Liver (tissue), 9 donors: Measurements from ENCODE around the gene DDX41. TPM values are rescaled to one million over a fixed set of nuclear protein-coding genes. Genes with fewer than 3 reads are reported as not detected.
A peak's percentile ranks its signal among the peaks of the same experiment; 100 is the strongest.

ENCODE experiments used
- DNase-seq: peaks from one replicate; pipeline ENCODE4 v3.0.0-alpha.2; 2017; ENCODE audit warnings: low spot score
- H3K27ac ChIP-seq, 2 donors: one replicate each; pipeline ENCODE4 v1.7.0; 2013; ENCODE audit warnings: inconsistent platforms in 2 of 2, low read length in 2 of 2, control low read depth in 1 of 2, low read depth in 1 of 2, mild to moderate bottlenecking in 1 of 2
- H3K27me3 ChIP-seq, 4 donors: one replicate each; pipeline versions ENCODE4 v1.6.1 to v1.7.0; 2013; ENCODE audit warnings: low read length in 3 of 4, inconsistent platforms in 1 of 4, mild to moderate bottlenecking in 1 of 4, moderate library complexity in 1 of 4; ENCODE audit not compliant: control insufficient read depth in 4 of 4, insufficient read depth in 4 of 4
- H3K36me3 ChIP-seq, 4 donors: one replicate each; pipeline versions ENCODE4 v1.6.1 to v1.7.0; 2013; ENCODE audit warnings: low read length in 3 of 4, mild to moderate bottlenecking in 3 of 4, low read depth in 1 of 4, moderate library complexity in 1 of 4; ENCODE audit not compliant: control insufficient read depth in 4 of 4, insufficient read depth in 3 of 4
- H3K4me1 ChIP-seq, 4 donors: one replicate each; pipeline versions ENCODE4 v1.6.1 to v1.7.0; 2013; ENCODE audit warnings: low read length in 3 of 4, mild to moderate bottlenecking in 3 of 4, moderate library complexity in 1 of 4; ENCODE audit not compliant: control insufficient read depth in 4 of 4, insufficient read depth in 4 of 4
- H3K4me3 ChIP-seq, 3 donors: one replicate each; pipeline versions ENCODE4 v1.6.1 to v1.7.0; 2013; ENCODE audit warnings: low read length in 3 of 3, control low read depth in 1 of 3, low read depth in 1 of 3, mild to moderate bottlenecking in 1 of 3
- H3K9ac ChIP-seq, 2 donors: one replicate each; pipeline ENCODE4 v1.7.0; 2013; ENCODE audit warnings: low read length in 2 of 2, mild to moderate bottlenecking in 2 of 2, moderate library complexity in 2 of 2, control low read depth in 1 of 2, low read depth in 1 of 2
- H3K9me3 ChIP-seq, 4 donors: one replicate each; pipeline versions ENCODE4 v1.6.1 to v1.7.0; 2013; ENCODE audit warnings: low read length in 3 of 4; ENCODE audit not compliant: control insufficient read depth in 4 of 4
- ATF3 ChIP-seq: IDR thresholded peaks from 2 replicates; pipeline ENCODE4 v1.6.1; 2016; ENCODE audit warnings: antibody characterized with exemption
- CTCF ChIP-seq: fragments of 150-350 bp; IDR thresholded peaks from 2 replicates; pipeline ENCODE4 v1.5.1; 2017; ENCODE audit warnings: improper control_type of control experiment, low read depth, low read length; ENCODE audit not compliant: missing input control
- EGR1 ChIP-seq, 2 donors: IDR thresholded peaks; 2 replicates each; pipeline ENCODE4 v1.6.1; 2016 to 2018; ENCODE audit warnings: antibody characterized with exemption in 2 of 2, low read depth in 2 of 2
- FOXA2 ChIP-seq: IDR thresholded peaks from 2 replicates; pipeline ENCODE4 v1.6.1; 2016; ENCODE audit warnings: antibody characterized with exemption
- HNF4A ChIP-seq, 2 donors: conservative IDR thresholded peaks; 2 replicates each; pipeline ENCODE4 v1.6.1; 2016; ENCODE audit warnings: antibody characterized with exemption in 2 of 2, mild to moderate bottlenecking in 2 of 2
- REST ChIP-seq: IDR thresholded peaks from 2 replicates; pipeline ENCODE4 v1.6.1; 2016; ENCODE audit warnings: antibody characterized with exemption, mild to moderate bottlenecking
- TAF1 ChIP-seq: conservative IDR thresholded peaks from 2 replicates; pipeline ENCODE4 v1.6.1; 2016; ENCODE audit warnings: antibody characterized with exemption, mild to moderate bottlenecking
- YY1 ChIP-seq: IDR thresholded peaks from 2 replicates; pipeline ENCODE4 v1.6.1; 2016; ENCODE audit warnings: antibody characterized with exemption, mild to moderate bottlenecking
- ZBTB33 ChIP-seq: IDR thresholded peaks from 2 replicates; pipeline ENCODE4 v1.6.1; 2016; ENCODE audit warnings: antibody characterized with exemption
- WGBS: extraction: QIAGEN DNeasy Blood & Tissue Kit; methylation state at CpG from one replicate; pipeline ENCODE4 v1.1.7; 2013; 5-methylcytosine and 5-hydroxymethylcytosine counted together
- polyA plus RNA-seq, 2 donors: library from polyadenylated mRNA; stranded (reverse) in 1 of 2; unstranded in 1 of 2; fragments of 200-250 nt in 1 of 2; fragments of >200 nt in 1 of 2; fragmentation: Nextera tagmentation in 1 of 2; extraction: Ambion mirVana in 1 of 2; gene quantifications; one replicate each; pipeline versions ENCODE4 v1.2.1 to v1.2.3, GENCODE V29; 2013 to 2015
- total RNA-seq, 2 donors: library from RNA; depleted of rRNA; stranded (reverse); fragments of >200 nt; gene quantifications; one replicate each; pipeline ENCODE4 v1.2.3, GENCODE V29; 2014
- donor health status: healthy.
- donor health status: healthy.
- donor health status: healthy.
- donor health status: healthy.
- donor health status: healthy.

Gene DDX41
- total and polyA plus RNA-seq, 4 donors = 20.4 to 58.5 (median 45.6) TPM

GRCh38 chr5:177496727-177497291 is 20.0 kb downstream of the DDX41 start:
- DNase-seq = no peak
- Histone ChIP-seq H3K27me3 (no peaks in the 10 kb centered on the region), H3K9ac (no peak overlapping the region), H3K9me3 (no peaks in the 10 kb centered on the region), H3K4me3 (peak overlapping the region; percentile 23 to 59 (median 29)), H3K27ac (peak overlapping the region; percentile 64 to 69), H3K4me1 (peaks cover 0 to 20% (median 9%) of the 10 kb centered on the region in 4 donors), H3K36me3 (no peaks in the 10 kb centered on the region)
- TF ChIP-seq FOXA2 (no peak), ATF3 (no peak), TAF1 (no peak), EGR1 (IDR thresholded peaks at IDR 0.05; ENCODE audit: low read depth in 2 of 2) (no peak), HNF4A (conservative IDR thresholded peaks at IDR 0.05) (no peak), CTCF (no peak), ZBTB33 (no peak), YY1 (no peak), REST (no peak)
- 13% methylated on average over 29 of the region's 29 CpGs for WGBS

- H3K36me3 ChIP-seq = no peaks in the 10 kb centered on the region
- peaks cover 0 to 20% (median 9%) of the 10 kb centered on the region in 4 donors for H3K4me1 ChIP-seq
- no peak overlapping the region for H3K9ac ChIP-seq
- no peaks in the 10 kb centered on the region for H3K27me3 ChIP-seq
- no peaks in the 10 kb centered on the region for H3K9me3 ChIP-seq
- TF ChIP-seq FOXA2 (no peak), CTCF (peak; percentile 2)
- peak overlapping the region in 1 of 3 donors; percentile 59 for H3K4me3 ChIP-seq
- DNase-seq = no peak
- WGBS = 57% methylated on average over 12 of the region's 12 CpGs
- peak overlapping the region; percentile 13 to 58 for H3K27ac ChIP-seq
These were observed 20.6 kb downstream of the DDX41 start for GRCh38 chr5:177496070-177496726.
